GM10266 (cell line): ENCODE measurements around the gene CMKLR1.

Source experiments
- DNase-seq: peaks from one replicate; pipeline ENCODE4 v3.0.0; 2012; ENCODE audit errors: extremely low spot score
- TF ChIP-seq, protein P1 (sequence below): IDR thresholded peaks from 2 replicates; pipeline ENCODE4 v1.5.1; 2012; ENCODE audit warnings: mild to moderate bottlenecking, low read depth; ENCODE audit not compliant: control insufficient read depth, insufficient read depth; ENCODE audit errors: missing control alignments

CMKLR1 gene

DNA sequence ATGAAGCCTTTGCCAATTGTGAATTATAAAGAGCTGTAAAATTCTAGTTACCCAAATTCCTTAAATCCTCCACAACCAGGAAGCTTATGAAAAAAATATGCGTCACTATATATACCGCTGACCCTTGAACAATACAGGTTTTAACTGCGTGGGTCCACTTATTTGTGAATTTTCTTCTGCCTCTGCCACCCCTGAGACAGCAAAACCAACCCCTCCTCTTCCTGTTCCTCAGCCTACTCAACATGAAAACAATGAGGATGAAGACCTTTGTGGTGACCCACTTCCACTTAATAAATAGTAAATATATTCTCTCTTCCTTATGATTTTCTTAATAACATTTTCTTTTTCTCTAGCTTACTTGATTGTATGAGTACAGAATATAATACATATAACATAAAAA lies 42.2 kb downstream of the CMKLR1 start:
- TF ChIP-seq, protein P1, sequence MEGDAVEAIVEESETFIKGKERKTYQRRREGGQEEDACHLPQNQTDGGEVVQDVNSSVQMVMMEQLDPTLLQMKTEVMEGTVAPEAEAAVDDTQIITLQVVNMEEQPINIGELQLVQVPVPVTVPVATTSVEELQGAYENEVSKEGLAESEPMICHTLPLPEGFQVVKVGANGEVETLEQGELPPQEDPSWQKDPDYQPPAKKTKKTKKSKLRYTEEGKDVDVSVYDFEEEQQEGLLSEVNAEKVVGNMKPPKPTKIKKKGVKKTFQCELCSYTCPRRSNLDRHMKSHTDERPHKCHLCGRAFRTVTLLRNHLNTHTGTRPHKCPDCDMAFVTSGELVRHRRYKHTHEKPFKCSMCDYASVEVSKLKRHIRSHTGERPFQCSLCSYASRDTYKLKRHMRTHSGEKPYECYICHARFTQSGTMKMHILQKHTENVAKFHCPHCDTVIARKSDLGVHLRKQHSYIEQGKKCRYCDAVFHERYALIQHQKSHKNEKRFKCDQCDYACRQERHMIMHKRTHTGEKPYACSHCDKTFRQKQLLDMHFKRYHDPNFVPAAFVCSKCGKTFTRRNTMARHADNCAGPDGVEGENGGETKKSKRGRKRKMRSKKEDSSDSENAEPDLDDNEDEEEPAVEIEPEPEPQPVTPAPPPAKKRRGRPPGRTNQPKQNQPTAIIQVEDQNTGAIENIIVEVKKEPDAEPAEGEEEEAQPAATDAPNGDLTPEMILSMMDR = no peak
- DNase-seq = no peak

DNA sequence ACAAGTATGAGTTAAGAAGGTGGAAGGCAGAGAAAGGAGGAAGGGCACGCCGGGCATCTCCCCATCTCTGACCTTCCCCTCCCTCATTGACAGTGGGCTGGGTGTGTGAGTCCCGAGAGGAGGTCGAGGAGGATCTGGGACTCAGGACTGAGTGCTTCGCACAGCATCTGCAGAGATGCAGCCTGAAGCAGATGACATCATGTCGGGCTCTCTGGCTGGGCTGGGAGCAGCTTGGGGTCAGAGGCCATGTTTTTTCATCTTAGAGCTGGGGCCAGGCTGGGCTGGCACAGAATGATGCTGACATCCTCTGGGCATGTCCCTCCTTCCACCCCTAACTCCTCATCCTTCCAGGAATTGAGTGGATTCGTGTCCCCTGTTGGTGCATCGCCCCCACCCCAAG lies 43.5 kb downstream of the CMKLR1 start:
- no peak for DNase-seq
- TF ChIP-seq, protein P1 = no peak

DNA sequence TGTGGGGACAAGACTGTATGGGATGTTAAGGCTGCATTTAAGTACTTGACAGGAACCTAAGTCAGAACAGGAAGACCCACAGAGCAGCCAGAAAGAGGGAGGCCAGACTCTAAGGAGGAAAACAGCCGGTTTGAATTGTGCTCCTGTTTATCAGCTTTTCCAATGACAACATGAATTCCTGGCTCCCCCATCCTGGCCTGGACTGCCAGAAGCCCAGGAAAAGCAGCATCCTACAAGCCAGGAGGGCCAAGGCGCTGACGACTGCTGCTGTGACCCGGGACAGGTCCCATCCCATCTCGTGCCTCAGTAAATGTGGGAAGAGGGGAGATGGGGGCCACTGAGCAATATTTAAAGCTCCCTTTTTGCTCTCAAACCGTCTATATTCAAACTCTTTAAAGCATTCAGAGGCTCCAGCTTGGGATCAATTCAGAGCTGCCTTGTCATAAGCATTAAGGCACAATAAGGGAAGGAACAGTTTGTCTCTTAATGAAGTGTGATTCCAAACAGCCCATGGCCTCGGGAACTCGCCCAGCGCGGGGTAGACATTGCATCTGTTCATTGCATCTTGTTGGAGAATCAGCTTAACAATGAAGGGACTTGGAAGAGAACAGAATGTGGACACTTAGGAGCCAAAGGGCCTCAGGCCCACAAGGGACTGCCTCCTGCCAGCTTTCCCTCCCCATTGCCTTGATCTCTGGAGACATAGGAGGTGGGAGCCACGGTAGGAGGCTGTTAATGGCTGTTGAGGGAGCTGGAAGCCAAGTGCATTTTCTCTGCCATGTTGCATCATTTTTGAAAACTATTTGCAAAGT lies 49.6 kb downstream of the CMKLR1 start:
- TF ChIP-seq, protein P1 = no peak

DNA sequence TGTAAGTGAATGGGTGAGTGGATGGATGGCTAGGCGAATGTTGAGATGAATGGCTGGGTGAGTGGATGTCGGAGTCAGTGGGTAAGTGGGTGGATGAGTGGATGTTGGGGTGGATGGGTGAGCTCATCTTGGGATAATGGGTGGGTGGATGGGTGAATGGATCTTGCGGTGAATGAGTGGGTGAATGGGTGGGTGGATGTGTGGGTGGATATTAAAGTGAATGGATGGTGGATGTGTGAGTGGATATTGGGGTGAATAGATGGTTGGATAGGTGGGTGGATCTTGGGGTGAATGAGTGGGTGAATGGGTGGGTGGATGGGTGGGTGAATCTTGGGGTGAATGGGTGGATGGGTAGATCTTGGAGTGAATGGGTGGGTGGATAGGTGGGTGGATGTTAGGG lies 51.9 kb downstream of the CMKLR1 start:
- no peak for DNase-seq
- TF ChIP-seq, protein P1 = no peak

More for the DNA sequence above, 49.6 kb downstream of the CMKLR1 start:
- no peak for DNase-seq

DNA sequence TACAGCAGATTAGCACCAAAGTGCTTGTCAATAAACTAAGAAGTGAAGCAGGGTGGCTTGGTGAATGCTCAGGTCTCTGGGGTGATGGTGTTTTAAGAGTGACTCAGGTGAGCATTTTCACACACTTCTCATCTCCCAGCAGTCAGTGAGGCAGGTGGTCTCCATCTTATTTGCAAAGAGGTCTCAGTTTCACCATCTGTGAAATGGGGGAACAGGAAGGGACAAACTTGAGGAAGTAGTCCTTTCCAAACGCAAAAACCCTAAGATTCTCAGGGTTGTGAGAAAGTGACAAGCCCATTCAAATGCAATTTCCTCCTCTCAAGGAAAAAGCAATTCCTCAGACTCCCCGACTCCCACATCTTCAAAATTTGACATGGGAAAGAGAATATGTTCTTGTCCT lies 54.1 kb downstream of the CMKLR1 start:
- TF ChIP-seq, protein P1 = no peak
- DNase-seq = no peak

DNA sequence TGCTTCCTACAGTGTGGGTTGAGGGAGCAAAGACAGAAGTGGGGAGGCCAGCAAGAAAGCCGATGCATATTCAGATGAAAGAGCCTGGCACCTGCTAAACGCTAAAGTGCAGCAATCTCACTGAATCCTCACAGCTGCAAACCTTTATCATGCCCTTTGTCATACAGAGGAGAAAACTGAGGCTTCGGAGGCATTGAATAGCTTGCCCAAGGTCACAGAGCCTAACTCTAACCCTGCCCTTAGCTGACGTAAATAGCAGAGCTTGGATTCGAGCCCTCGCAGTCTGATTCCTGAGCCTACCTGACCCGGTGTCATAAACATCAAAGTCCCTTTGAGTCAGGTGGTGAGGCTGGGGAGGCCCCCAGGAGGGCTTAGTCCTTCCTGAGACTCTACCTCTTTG lies 54.9 kb downstream of the CMKLR1 start:
- TF ChIP-seq, protein P1 = no peak
- no peak for DNase-seq

DNA sequence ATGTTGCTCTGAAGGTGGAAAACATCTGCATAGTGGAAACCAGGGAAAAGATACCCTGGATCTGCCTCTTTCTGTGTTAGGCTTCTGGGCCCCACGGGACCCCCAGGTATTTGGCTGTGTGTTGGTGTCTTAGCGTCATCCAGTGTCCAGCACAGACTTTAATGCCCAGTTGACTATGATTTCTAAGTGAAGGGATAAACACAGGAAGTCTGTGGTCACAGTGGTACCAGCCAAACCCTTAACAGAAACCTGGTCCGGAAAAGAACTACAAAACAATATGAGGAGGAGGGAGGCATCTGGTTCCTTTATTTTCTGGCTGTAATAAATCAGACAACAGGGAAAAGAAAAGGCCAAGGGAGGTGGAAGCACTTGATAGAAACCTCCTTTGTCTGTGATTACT lies 56.4 kb downstream of the CMKLR1 start:
- TF ChIP-seq, protein P1 = no peak
- DNase-seq = no peak
